ENCODE data around the gene NR3C2. TPM values are rescaled to one million over a fixed set of nuclear protein-coding genes. Genes with fewer than 3 reads are reported as not detected.

The NR3C2 gene
- total RNA-seq, 1 experiment from 2014 or later: 0.26 TPM

DNA sequence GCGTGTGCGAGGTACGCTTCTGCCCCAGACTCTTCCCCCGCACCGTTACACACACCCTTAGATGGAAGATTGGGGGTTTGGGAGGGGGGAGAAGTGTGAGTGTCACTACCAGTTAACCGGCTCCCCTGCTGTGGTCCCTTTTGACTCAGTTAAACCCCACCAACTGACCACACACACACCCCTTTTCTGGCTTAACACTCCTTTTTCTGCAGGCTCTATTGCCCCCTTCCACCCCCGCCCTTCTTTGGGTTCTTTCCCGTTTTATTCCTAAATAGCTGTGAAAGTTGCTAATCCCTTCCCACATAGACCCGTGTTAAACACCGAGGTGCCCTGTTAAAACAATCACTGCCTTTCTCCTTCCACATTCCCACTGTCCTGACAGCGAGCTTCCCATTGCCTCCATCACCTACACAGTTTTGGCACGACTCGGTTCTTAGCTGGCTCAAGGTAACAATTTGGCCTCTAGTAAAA lies 3.7 kb upstream of the NR3C2 start:
- Histone ChIP-seq H3K4me1 (ENCODE audit: control insufficient read depth, insufficient read depth, low read length) (no peaks in the 10 kb centered on the region; the same call in 1 of the 2 replicates), H3K36me3 (ENCODE audit: control insufficient read depth, insufficient read depth, low read length) (no peaks in the 10 kb centered on the region; the same call in 1 of the 2 replicates), H3K4me3 (ENCODE audit: low read depth in 2 of 2, low read length in 2 of 2) (peak overlapping the region; percentile 32 to 33; a peak in 3 of 4 replicates), H3K27me3 (ENCODE audit: control insufficient read depth, insufficient read depth, low read length) (peaks cover 8% of the 10 kb centered on the region), H3K9me3 (ENCODE audit: control insufficient read depth, insufficient read depth, low read depth, low read length) (no peaks in the 10 kb centered on the region), H3K27ac (ENCODE audit: low read length) (no peak overlapping the region)
- no TSS peak for BruUV-seq (replicated peaks)
- in situ Hi-C loops (cut with HindIII; ENCODE audit: low pct_unique_long_range_greater_than_20kb, low sequenced_read_pairs): no loop called here
- no peak for TF ChIP-seq REST (IDR thresholded peaks at IDR 0.05; ENCODE audit: insufficient read depth in 1 of 2, low read depth in 2 of 2, low read length in 1 of 2)
- TF ChIP-seq SIN3A (IDR thresholded peaks at IDR 0.05; ENCODE audit: borderline replicate concordance, insufficient read depth, low read depth, low read length): no peak
- TF ChIP-seq TCF7L2 (IDR thresholded peaks at IDR 0.05; ENCODE audit: low read depth, low read length): no peak
- TF ChIP-seq, protein P1, sequence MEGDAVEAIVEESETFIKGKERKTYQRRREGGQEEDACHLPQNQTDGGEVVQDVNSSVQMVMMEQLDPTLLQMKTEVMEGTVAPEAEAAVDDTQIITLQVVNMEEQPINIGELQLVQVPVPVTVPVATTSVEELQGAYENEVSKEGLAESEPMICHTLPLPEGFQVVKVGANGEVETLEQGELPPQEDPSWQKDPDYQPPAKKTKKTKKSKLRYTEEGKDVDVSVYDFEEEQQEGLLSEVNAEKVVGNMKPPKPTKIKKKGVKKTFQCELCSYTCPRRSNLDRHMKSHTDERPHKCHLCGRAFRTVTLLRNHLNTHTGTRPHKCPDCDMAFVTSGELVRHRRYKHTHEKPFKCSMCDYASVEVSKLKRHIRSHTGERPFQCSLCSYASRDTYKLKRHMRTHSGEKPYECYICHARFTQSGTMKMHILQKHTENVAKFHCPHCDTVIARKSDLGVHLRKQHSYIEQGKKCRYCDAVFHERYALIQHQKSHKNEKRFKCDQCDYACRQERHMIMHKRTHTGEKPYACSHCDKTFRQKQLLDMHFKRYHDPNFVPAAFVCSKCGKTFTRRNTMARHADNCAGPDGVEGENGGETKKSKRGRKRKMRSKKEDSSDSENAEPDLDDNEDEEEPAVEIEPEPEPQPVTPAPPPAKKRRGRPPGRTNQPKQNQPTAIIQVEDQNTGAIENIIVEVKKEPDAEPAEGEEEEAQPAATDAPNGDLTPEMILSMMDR (IDR thresholded peaks at IDR 0.05): no peak
- TF ChIP-seq POLR2AphosphoS5 (IDR thresholded peaks at IDR 0.05; ENCODE audit: low read depth, low read length): no peak
- ATAC-seq (no peak), DNase-seq (ENCODE audit: low read depth, low spot score) (no peak)
- ChIA-PET POLR2A (interaction anchor here (0.7 kb wide), 1 partner anchor 1078 kb away, joined by 10 read pairs; no protein-coding TSS in a partner anchor), CTCF (no interaction called here)
- intact Hi-C loops (cut with micrococcal nuclease; ENCODE audit: unreplicated experiment): no loop called here

DNA sequence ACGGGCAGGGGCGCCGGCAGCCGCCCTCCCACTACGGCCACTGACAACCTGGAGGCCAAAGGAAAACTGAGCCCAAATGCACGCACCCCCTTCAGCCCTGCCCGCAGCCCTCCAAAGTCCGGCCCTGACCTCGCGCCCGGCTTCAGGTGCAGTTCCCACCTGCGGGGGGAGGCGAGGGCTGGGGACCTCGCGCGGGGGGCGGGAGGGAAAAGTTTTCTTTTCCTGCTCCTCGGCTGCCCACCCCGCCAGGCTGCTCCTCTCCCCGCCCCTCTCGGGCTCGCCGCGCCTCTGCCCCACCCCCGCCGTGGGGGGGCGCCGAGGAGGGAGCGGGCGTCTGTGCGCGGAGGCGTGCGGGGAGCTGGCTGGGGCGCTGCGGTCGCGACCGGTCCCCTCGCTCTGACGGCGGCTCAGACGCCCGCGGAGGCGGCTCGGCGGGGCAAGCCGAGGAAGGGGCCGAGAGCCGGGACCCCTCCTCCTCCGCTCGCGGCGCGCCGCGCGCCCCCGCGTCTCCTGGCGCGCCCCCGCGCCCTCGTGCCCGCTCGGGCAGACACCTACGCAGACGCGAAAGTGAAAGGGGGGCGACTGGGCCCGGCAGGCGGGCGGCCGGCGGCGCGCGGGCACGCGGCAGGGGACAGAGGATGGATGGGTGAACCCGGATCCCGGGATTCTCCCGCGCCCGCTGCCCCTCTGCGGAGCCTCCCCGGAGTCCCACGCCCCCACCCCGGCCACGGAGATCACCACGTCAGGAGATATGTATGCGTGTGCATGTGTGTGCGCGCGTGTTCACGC lies 3.1 kb upstream of the NR3C2 start:
- Histone ChIP-seq H3K4me1 (ENCODE audit: control insufficient read depth, insufficient read depth, low read length) (no peaks in the 10 kb centered on the region; the same call in 1 of the 2 replicates), H3K9me3 (ENCODE audit: control insufficient read depth, insufficient read depth, low read depth, low read length) (no peaks in the 10 kb centered on the region), H3K4me3 (ENCODE audit: low read depth in 2 of 2, low read length in 2 of 2) (peak overlapping the region; percentile 32 to 33), H3K36me3 (ENCODE audit: control insufficient read depth, insufficient read depth, low read length) (no peaks in the 10 kb centered on the region; the same call in 1 of the 2 replicates), H3K27me3 (ENCODE audit: control insufficient read depth, insufficient read depth, low read length) (peaks cover 13% of the 10 kb centered on the region), H3K27ac (ENCODE audit: low read length) (no peak overlapping the region)
- POLR2A ChIA-PET: no interaction called here
- intact Hi-C loops (cut with micrococcal nuclease; ENCODE audit: unreplicated experiment) (no loop called here), in situ Hi-C loops (cut with HindIII; ENCODE audit: low pct_unique_long_range_greater_than_20kb, low sequenced_read_pairs) (no loop called here)
- CTCF ChIA-PET: no interaction called here
- no peak for ATAC-seq
- no TSS peak for BruUV-seq (replicated peaks)
- DNase-seq (ENCODE audit: low read depth, low spot score): no peak
- TF ChIP-seq POLR2AphosphoS5 (IDR thresholded peaks at IDR 0.05; ENCODE audit: low read depth, low read length) (no peak), TCF7L2 (IDR thresholded peaks at IDR 0.05; ENCODE audit: low read depth, low read length) (no peak), SIN3A (IDR thresholded peaks at IDR 0.05; ENCODE audit: borderline replicate concordance, insufficient read depth, low read depth, low read length) (no peak), REST (IDR thresholded peaks at IDR 0.05; ENCODE audit: insufficient read depth in 1 of 2, low read depth in 2 of 2, low read length in 1 of 2) (no peak)
- TF ChIP-seq, protein P1 (IDR thresholded peaks at IDR 0.05): 0 out of 2 replicates have a peak, but pooled peaks have one; percentile 1

All from Panc1 (cell line).